Hepatocyte (in vitro differentiated cells): ENCODE results near the gene GNAO1. TPM values are rescaled to one million over a fixed set of nuclear protein-coding genes. Genes with fewer than 3 reads are reported as not detected.
A peak's percentile ranks its signal among the peaks of the same experiment; 100 is the strongest.
"Not testable (repeated sequence)": the region's sequence is repeated elsewhere in the genome, so short reads cannot be mapped to it uniquely, and the experiment has no call there.

Experiments
- DNase-seq: peaks from one replicate; pipeline ENCODE4 v3.0.0-alpha.2; 2016; ENCODE audit warnings: low spot score
- H2AFZ ChIP-seq: fragments of 200-600 bp; sonication (generic); 2 replicates; pipeline ENCODE4 v1.6.0; 2016; ENCODE audit warnings: antibody characterized with exemption, mild to moderate bottlenecking
- H3K27ac ChIP-seq: fragments of 200-600 bp; sonication (generic); 2 replicates; pipeline ENCODE4 v1.5.1; 2016; ENCODE audit warnings: mild to moderate bottlenecking
- H3K27me3 ChIP-seq: fragments of 200-600 bp; sonication (generic); 2 replicates; pipeline ENCODE4 v1.6.1; 2016
- H3K36me3 ChIP-seq: fragments of 200-600 bp; sonication (generic); replicated peaks from 2 replicates; pipeline ENCODE4 v1.5.1; 2016; ENCODE audit warnings: low read depth; ENCODE audit not compliant: insufficient read depth
- H3K4me1 ChIP-seq: fragments of 200-600 bp; sonication (generic); 2 replicates; pipeline ENCODE4 v1.5.1; 2016; ENCODE audit warnings: mild to moderate bottlenecking, moderate library complexity; ENCODE audit not compliant: insufficient read depth
- H3K4me2 ChIP-seq: fragments of 200-600 bp; sonication (generic); 2 replicates; pipeline ENCODE4 v1.6.0; 2016
- H3K4me3 ChIP-seq: fragments of 200-600 bp; sonication (generic); 2 replicates; pipeline ENCODE4 v1.5.1; 2016; ENCODE audit warnings: mild to moderate bottlenecking
- H3K79me2 ChIP-seq: fragments of 200-600 bp; sonication (generic); 2 replicates; pipeline ENCODE4 v1.6.0; 2017; ENCODE audit warnings: mild to moderate bottlenecking
- H3K9me2 ChIP-seq: fragments of 200-600 bp; sonication (generic); replicated peaks from 2 replicates; pipeline ENCODE4 v1.6.0; 2017; ENCODE audit warnings: mild to moderate bottlenecking; ENCODE audit not compliant: insufficient read depth
- H3K9me3 ChIP-seq: fragments of 200-600 bp; sonication (generic); 2 replicates; pipeline ENCODE4 v1.5.1; 2016; ENCODE audit warnings: low read depth, mild to moderate bottlenecking
- H4K20me1 ChIP-seq: fragments of 200-600 bp; sonication (generic); 2 replicates; pipeline ENCODE4 v1.6.0; 2016; ENCODE audit warnings: mild to moderate bottlenecking; ENCODE audit not compliant: insufficient read depth, poor library complexity, severe bottlenecking
- EZH2 ChIP-seq: fragments of 200-600 bp; sonication (generic); IDR thresholded peaks from 2 replicates; pipeline ENCODE4 v1.6.1; 2016; ENCODE audit warnings: antibody characterized with exemption, mild to moderate bottlenecking, borderline replicate concordance
- EZH2phosphoT487 ChIP-seq: fragments of 200-600 bp; sonication (generic); IDR thresholded peaks from one replicate; pipeline ENCODE4 v1.6.1; 2018; ENCODE audit warnings: antibody characterized with exemption, mild to moderate bottlenecking, low read depth, moderate library complexity; ENCODE audit not compliant: unreplicated experiment, severe bottlenecking
- WGBS: methylation state at CpG from one replicate; pipeline ENCODE4 v1.1.6; 2016; ENCODE audit warnings: low lambda C conversion rate; ENCODE audit errors: missing lambda C conversion rate; 5-methylcytosine and 5-hydroxymethylcytosine counted together
- polyA plus RNA-seq: library from polyadenylated mRNA; unstranded; fragments of >200 nt; fragmentation: Nextera tagmentation; extraction: Ambion mirVana; gene quantifications from 2 replicates; pipeline ENCODE4 v1.2.1, GENCODE V29; 2016
- total RNA-seq: library from RNA; depleted of rRNA; stranded (reverse); fragments of >200 nt; gene quantifications from 2 replicates; pipeline ENCODE4 v1.2.3, GENCODE V29; 2014
- TF ChIP-seq, protein P1 (sequence below): fragments of 200-600 bp; sonication (generic); IDR thresholded peaks from 2 replicates; pipeline ENCODE4 v1.5.1; 2016; ENCODE audit warnings: antibody characterized with exemption, mild to moderate bottlenecking; ENCODE audit not compliant: poor library complexity

GNAO1 gene
- total and polyA plus RNA-seq, 2 experiments from 2014 or later, result 0.77 to 2.2 TPM

DNA sequence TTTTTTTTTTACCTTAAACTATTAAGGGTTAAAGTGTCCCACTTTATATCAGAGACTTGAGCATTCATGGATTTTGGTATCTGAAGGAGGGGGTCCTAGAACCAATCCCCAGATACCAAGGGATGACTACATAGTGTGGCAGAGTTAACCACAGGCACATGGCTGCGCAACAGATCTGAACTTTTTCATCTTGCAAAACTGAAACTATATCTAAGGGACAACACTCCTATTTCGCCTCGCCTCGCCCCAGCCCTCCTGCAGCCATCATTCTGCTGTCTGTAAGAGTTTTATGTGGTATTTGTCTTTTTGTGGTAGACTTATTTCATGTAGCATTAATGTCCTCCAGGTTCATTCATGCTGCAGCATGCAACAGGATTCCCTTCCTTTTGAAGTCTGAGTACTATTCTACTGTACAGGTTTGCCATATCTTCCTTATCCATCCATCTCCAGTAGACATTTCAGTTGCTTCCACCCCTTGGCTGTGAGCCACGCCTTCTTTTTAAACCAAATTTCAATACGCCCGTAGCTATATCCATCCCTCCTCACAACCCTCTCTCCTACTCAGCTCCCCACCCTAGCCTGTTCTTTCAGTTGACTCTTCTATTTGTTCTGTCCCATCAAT lies 180.8 kb downstream of the GNAO1 start:
- peaks cover 32% of the 10 kb centered on the region for H3K4me1 ChIP-seq
- H3K4me3 ChIP-seq, result no peak overlapping the region
- H4K20me1 ChIP-seq, result no peaks in the 10 kb centered on the region
- H3K4me2 ChIP-seq, result no peak overlapping the region
- H3K27ac ChIP-seq, result peak overlapping the region; percentile 77
- H3K9me3 ChIP-seq, result no peaks in the 10 kb centered on the region
- H3K79me2 ChIP-seq, result peaks cover 24% of the 10 kb centered on the region
- H3K36me3 ChIP-seq, result peaks cover 3% of the 10 kb centered on the region
- 93% methylated on average over 7 of the region's 7 CpGs for WGBS
- TF ChIP-seq EZH2phosphoT487 (no peak), EZH2 (no peak)
- TF ChIP-seq, protein P1, sequence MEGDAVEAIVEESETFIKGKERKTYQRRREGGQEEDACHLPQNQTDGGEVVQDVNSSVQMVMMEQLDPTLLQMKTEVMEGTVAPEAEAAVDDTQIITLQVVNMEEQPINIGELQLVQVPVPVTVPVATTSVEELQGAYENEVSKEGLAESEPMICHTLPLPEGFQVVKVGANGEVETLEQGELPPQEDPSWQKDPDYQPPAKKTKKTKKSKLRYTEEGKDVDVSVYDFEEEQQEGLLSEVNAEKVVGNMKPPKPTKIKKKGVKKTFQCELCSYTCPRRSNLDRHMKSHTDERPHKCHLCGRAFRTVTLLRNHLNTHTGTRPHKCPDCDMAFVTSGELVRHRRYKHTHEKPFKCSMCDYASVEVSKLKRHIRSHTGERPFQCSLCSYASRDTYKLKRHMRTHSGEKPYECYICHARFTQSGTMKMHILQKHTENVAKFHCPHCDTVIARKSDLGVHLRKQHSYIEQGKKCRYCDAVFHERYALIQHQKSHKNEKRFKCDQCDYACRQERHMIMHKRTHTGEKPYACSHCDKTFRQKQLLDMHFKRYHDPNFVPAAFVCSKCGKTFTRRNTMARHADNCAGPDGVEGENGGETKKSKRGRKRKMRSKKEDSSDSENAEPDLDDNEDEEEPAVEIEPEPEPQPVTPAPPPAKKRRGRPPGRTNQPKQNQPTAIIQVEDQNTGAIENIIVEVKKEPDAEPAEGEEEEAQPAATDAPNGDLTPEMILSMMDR, result no peak
- H3K27me3 ChIP-seq, result no peaks in the 10 kb centered on the region
- no peak overlapping the region for H2AFZ ChIP-seq
- DNase-seq, result no peak
- no peaks in the 10 kb centered on the region for H3K9me2 ChIP-seq

DNA sequence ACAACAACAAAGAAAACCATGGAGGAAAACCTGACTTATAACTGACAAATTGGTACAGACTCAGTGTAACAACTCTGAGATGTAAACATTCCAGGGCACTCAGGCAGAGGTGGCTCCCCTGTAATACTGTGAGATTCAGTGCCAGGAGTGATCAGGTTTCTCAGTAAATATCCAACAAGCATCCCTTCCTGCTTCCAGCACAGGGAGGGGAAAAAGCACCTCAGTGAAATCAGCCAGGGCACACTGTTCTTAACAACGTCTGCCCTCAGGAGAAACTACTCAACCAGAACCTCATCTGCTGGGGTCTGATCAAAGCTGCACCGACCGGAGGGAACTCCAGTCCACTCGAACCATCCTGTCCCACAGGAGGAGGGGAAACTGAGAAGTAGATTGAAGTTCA lies 181.7 kb downstream of the GNAO1 start:
- Histone ChIP-seq H3K4me1 (peaks cover 32% of the 10 kb centered on the region), H3K27me3 (no peaks in the 10 kb centered on the region), H3K9me3 (no peaks in the 10 kb centered on the region), H3K4me2 (no peak overlapping the region), H3K4me3 (no peak overlapping the region), H3K36me3 (peaks cover 3% of the 10 kb centered on the region), H2AFZ (no peak overlapping the region), H3K79me2 (peaks cover 24% of the 10 kb centered on the region), H3K9me2 (no peaks in the 10 kb centered on the region), H3K27ac (peak overlapping the region; percentile 56), H4K20me1 (no peaks in the 10 kb centered on the region)
- DNase-seq, result no peak
- 53% methylated on average over 4 of the region's 4 CpGs for WGBS
- TF ChIP-seq, protein P1, result no peak
- TF ChIP-seq EZH2, result no peak
- no peak for TF ChIP-seq EZH2phosphoT487

DNA sequence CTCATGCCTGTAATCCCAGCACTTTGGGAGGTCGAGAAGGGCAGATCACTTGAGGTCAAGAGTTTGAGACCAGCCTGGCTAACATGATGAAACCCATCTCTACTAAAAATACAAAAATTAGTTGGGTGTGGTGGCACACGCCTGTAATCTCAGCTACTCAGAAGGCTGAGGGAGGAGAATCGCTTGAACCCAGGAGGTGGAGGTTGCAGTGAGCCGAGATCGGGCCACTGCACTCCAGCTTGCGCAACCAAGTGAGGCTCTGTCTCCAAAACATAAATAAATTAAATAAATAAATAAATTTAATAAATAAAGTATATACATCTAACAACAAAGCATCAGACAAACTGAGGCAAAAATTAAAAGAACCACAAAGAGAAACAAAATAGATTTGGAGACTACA lies 184.5 kb downstream of the GNAO1 start:
- H3K9me3 ChIP-seq, H2AFZ ChIP-seq, H3K27ac ChIP-seq, H3K4me2 ChIP-seq, H3K4me3 ChIP-seq, DNase-seq, H3K27me3 ChIP-seq, H3K36me3 ChIP-seq, H4K20me1 ChIP-seq, H3K9me2 ChIP-seq: not testable (repeated sequence)
- WGBS, result 95% methylated on average over 6 of the region's 6 CpGs
- peaks cover 22% of the 10 kb centered on the region for H3K4me1 ChIP-seq
- peaks cover 20% of the 10 kb centered on the region for H3K79me2 ChIP-seq

DNA sequence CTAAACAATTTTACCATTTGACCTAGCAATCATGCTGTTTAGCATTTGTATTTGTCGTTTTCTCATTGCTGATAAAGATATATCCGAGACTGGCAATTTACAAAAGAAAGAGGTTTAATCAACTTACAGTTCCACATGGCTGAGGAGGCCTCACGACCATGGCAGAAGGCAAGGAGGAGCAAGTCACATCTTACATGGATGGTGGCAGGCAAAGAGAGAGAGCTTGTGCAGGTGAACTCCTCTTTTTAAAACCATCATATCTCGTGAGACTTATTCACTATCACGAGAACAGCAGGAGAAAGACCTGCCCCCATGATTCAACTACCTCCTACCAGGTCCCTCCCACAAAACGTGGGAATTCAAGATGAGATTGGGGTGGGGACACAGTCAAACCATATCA lies 187.8 kb downstream of the GNAO1 start:
- not testable (repeated sequence) for H3K9me3 ChIP-seq, H3K36me3 ChIP-seq, H4K20me1 ChIP-seq, H3K4me2 ChIP-seq, H3K4me1 ChIP-seq, DNase-seq, H3K27me3 ChIP-seq, H3K4me3 ChIP-seq, H3K9me2 ChIP-seq, H2AFZ ChIP-seq, H3K27ac ChIP-seq
- H3K79me2 ChIP-seq, result peaks cover 20% of the 10 kb centered on the region
- WGBS, result 92% methylated on average over 6 of the region's 6 CpGs

DNA sequence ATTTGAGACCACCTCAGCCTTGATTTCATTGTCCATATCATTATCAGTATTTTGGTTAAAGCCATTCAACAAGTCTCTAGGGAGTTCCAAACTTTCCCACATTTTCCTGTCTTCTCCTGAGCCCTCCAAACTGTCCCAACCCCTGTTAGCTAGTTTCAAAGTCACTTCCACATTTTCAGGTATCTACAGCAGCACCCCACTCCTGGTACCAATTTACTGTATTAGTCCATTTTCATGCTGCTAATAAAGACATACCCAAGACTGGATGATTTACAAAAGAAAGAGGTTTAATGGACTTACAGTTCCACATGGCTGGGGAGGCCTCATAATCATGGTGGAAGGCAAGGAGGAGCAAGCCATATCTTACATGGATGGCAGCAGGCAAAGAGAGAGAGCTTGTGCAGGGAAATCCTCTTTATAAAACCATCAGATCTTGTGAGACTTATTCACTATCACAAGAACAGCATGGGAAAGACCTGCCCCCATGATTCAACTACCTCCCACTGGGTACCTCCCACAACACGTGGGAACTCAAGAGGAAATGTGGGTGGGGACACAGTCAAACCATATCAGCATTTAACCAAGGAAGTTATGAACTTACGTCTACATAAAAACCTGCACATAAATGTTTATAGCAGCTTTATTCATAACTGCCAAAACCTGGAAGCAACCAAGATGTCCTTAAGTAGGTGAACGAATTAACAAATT lies 189.6 kb downstream of the GNAO1 start:
- not testable (repeated sequence) for H3K27ac ChIP-seq, H3K79me2 ChIP-seq, H3K4me1 ChIP-seq, H3K9me2 ChIP-seq, DNase-seq, H3K36me3 ChIP-seq, H3K9me3 ChIP-seq, H2AFZ ChIP-seq, H3K4me2 ChIP-seq, H3K27me3 ChIP-seq, H3K4me3 ChIP-seq, H4K20me1 ChIP-seq
- 99% methylated on average over 3 of the region's 3 CpGs for WGBS
